Measurements from ENCODE around the gene HS2ST1.

HS2ST1 gene

GRCh38 chr1:86913399-86913895 is 988 bp upstream of the HS2ST1 start:
- no peaks in the 10 kb centered on the region for H3K9me3 Mint-ChIP-seq
- DNase-seq, result peak; percentile 55
- CTCF ChIA-PET, result interaction anchor here (0.8 to 3.1 kb wide), 2 partner anchors 171 kb away, joined by 3 to 10 read pairs; no protein-coding TSS in a partner anchor
- no peak overlapping the region for H3K27ac Mint-ChIP-seq
- H3K36me3 Mint-ChIP-seq, result peaks cover 33% of the 10 kb centered on the region
- peaks cover 46% of the 10 kb centered on the region for H3K4me1 Mint-ChIP-seq
- H3K27me3 Mint-ChIP-seq, result no peaks in the 10 kb centered on the region
- no peak overlapping the region for H3K4me3 Mint-ChIP-seq

DNA sequence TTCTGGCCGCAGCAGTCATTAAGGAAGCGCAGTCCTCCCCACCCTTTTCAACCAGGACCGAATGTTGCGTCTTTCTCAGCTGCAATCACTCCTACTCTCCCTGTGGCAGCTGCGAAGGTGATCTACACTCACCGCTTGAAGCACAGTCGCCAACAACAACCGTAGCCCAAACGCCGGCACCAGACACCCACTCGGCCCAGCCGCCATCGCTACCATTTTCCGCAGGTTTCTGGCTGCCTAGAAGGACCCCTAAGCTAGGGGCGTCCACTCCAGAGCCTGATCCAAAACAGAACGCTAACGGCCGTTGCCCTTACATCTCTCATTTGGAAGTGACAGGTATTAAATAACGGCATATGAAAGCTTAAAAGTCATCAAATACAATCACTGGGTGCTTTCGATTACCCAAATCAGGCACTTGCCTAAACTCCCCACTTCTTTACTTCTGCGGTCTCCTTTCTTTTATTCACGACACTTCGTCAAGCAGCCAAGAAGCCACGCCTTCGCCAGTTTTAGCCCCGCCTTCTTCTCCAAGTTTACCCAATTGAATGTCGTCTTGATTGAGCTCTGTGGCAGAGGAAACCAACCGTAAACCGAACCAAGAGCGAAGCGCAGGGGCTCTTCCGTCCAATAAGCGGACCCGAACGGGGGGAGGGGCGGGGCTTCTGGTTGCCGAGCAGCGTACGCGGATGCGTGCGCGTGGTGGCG is 387 bp upstream of the HS2ST1 start, which contains the start of gene SELENOF:
SELENOF (minus strand) TSS at position 231 of the 705 bp plus-strand sequence; CDS start at position 216, 15 bp downstream.
- H3K4me1 Mint-ChIP-seq, result peaks cover 43% of the 10 kb centered on the region
- CTCF ChIA-PET, result interaction anchor here (1.0 to 3.1 kb wide), 3 partner anchors 131 to 527 kb away, joined by 3 to 10 read pairs (median 7); no protein-coding TSS in a partner anchor
- peak; percentile 100 for DNase-seq
- H3K27ac Mint-ChIP-seq, result no peak within 1 kb of the TSS
- peaks cover 33% of the 10 kb centered on the region for H3K36me3 Mint-ChIP-seq
- H3K27me3 Mint-ChIP-seq, result no peaks in the 10 kb centered on the region
- no peak within 1 kb of the TSS for H3K4me3 Mint-ChIP-seq
- H3K9me3 Mint-ChIP-seq, result no peaks in the 10 kb centered on the region

DNA sequence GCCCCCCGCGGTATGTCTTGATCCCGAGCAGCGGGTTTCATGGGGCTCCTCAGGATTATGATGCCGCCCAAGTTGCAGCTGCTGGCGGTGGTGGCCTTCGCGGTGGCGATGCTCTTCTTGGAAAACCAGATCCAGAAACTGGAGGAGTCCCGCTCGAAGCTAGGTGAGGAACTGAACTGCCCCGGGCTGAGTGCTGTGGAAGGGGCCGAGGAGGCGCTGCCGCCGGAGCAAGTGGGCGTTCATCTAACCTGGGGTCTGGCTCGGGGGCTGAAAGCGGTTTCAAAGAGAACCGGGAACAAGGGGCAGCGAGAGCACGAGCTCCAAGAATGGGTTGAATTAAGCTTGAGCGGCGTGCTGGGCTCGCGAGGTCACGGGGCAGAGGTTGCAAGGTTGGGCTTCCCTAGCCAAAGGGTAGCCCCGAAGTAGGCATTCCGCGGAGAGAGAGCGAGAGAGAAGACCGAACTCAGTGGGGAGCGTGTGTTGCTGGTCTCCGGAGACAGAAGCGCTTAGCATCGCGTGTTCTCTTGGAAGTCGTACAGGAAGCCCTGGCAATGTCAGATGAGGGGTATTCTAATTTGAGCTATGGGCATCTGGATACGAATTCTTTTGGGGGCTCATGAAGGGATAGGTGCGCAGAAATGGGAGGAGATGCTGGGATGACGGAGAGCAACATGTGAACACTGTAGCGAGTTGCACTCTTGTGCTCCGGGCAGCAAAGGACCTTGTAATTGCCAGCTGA is 732 bp downstream of the HS2ST1 start:
- H3K9me3 Mint-ChIP-seq, result no peaks in the 10 kb centered on the region
- no peak overlapping the region for H3K27ac Mint-ChIP-seq
- peaks cover 33% of the 10 kb centered on the region for H3K4me1 Mint-ChIP-seq
- no peak overlapping the region for H3K4me3 Mint-ChIP-seq
- H3K36me3 Mint-ChIP-seq, result peaks cover 23% of the 10 kb centered on the region
- H3K27me3 Mint-ChIP-seq, result no peaks in the 10 kb centered on the region
- CTCF ChIA-PET, result interaction anchor here (1.0 to 3.1 kb wide), 4 partner anchors 8 to 169 kb away, joined by 3 to 10 read pairs (median 5); no protein-coding TSS in a partner anchor
- DNase-seq, result peak; percentile 65

- DNase-seq, result no peak
- peaks cover 19% of the 10 kb centered on the region for H3K36me3 Mint-ChIP-seq
- peaks cover 31% of the 10 kb centered on the region for H3K4me1 Mint-ChIP-seq
- no peak overlapping the region for H3K27ac Mint-ChIP-seq
- CTCF ChIA-PET, result interaction anchor here (0.7 to 3.1 kb wide), 5 partner anchors 9 to 168 kb away, joined by 3 to 10 read pairs (median 3); no protein-coding TSS in a partner anchor
- H3K27me3 Mint-ChIP-seq, result no peaks in the 10 kb centered on the region
- no peaks in the 10 kb centered on the region for H3K9me3 Mint-ChIP-seq
- no peak overlapping the region for H3K4me3 Mint-ChIP-seq
Measured at GRCh38 chr1:86915737-86916235, 1.4 kb downstream of the HS2ST1 start.

- H3K27ac Mint-ChIP-seq, result no peak overlapping the region
- H3K4me3 Mint-ChIP-seq, result peak overlapping the region; percentile 10
- no peaks in the 10 kb centered on the region for H3K27me3 Mint-ChIP-seq
- H3K4me1 Mint-ChIP-seq, result peaks cover 21% of the 10 kb centered on the region
- CTCF ChIA-PET, result interaction anchor here (0.7 to 3.1 kb wide), 2 partner anchors 12 to 167 kb away, joined by 3 to 10 read pairs; no protein-coding TSS in a partner anchor
- DNase-seq, result no peak
- H3K9me3 Mint-ChIP-seq, result peaks cover 2% of the 10 kb centered on the region
- peaks cover 17% of the 10 kb centered on the region for H3K36me3 Mint-ChIP-seq
Measured at GRCh38 chr1:86916752-86917151, 2.3 kb downstream of the HS2ST1 start.

DNA sequence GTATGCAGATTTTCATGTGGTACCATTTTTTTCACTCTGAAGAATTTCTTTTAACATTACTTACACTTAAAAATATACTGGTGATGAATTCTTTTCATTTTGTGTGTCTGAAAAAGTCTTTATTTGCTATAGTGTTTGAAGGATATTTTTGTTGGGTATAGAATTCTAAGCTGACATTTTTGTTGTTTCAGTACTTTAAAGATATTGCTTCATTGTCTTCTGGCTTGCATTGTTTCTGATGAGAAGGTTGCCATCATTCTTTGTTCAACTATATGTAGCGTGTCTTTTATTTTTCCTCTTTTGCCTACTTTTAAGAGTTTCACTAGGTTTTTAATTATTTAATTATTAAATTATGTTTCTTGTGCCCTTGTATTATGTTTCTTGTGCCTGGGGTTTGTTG is 8.0 kb downstream of the HS2ST1 start:
- no peak overlapping the region for H3K4me3 Mint-ChIP-seq
- CTCF ChIA-PET, result no interaction called here
- no peak overlapping the region for H3K27ac Mint-ChIP-seq
- peaks cover 33% of the 10 kb centered on the region for H3K9me3 Mint-ChIP-seq
- peaks cover 31% of the 10 kb centered on the region for H3K36me3 Mint-ChIP-seq
- no peak for DNase-seq
- H3K27me3 Mint-ChIP-seq, result no peaks in the 10 kb centered on the region
- peaks cover 16% of the 10 kb centered on the region for H3K4me1 Mint-ChIP-seq

GRCh38 chr1:86924324-86924960 is 10.0 kb downstream of the HS2ST1 start:
- no peak overlapping the region for H3K4me3 Mint-ChIP-seq
- H3K36me3 Mint-ChIP-seq, result peaks cover 29% of the 10 kb centered on the region
- CTCF ChIA-PET, result no interaction called here
- no peak overlapping the region for H3K27ac Mint-ChIP-seq
- H3K27me3 Mint-ChIP-seq, result no peaks in the 10 kb centered on the region
- DNase-seq, result no peak
- H3K4me1 Mint-ChIP-seq, result peaks cover 12% of the 10 kb centered on the region
- peaks cover 33% of the 10 kb centered on the region for H3K9me3 Mint-ChIP-seq

DNA sequence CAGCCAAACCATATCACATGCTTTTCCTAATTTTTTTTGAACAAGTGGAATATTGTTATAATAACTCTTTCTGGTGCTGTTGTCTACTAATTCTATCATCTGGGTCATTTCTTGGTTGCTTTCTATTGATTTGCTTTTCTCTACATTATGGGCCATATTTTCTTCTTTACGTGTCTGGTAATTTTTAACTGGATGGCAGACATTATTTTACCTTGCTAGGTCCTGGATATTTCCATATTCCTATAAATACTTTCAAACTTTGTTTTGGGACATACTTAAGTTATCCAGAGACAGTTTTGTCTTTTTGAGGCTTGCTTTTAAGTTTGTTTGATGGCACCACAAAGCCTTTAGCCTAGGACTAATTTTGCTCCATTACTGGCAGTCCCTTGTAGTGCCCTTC is 11.3 kb downstream of the HS2ST1 start:
- no peak for DNase-seq
- CTCF ChIA-PET, result no interaction called here
- Mint-ChIP-seq H3K36me3 (peaks cover 29% of the 10 kb centered on the region), H3K27ac (no peak overlapping the region), H3K4me3 (no peak overlapping the region), H3K27me3 (no peaks in the 10 kb centered on the region), H3K9me3 (peaks cover 33% of the 10 kb centered on the region), H3K4me1 (peaks cover 12% of the 10 kb centered on the region)

- H3K4me3 Mint-ChIP-seq, result no peak overlapping the region
- peaks cover 31% of the 10 kb centered on the region for H3K9me3 Mint-ChIP-seq
- no peak for DNase-seq
- peaks cover 23% of the 10 kb centered on the region for H3K36me3 Mint-ChIP-seq
- CTCF ChIA-PET, result no interaction called here
- peaks cover 12% of the 10 kb centered on the region for H3K4me1 Mint-ChIP-seq
- H3K27ac Mint-ChIP-seq, result no peak overlapping the region
- no peaks in the 10 kb centered on the region for H3K27me3 Mint-ChIP-seq
Measured at GRCh38 chr1:86926883-86927282, 12.4 kb downstream of the HS2ST1 start.

DNA sequence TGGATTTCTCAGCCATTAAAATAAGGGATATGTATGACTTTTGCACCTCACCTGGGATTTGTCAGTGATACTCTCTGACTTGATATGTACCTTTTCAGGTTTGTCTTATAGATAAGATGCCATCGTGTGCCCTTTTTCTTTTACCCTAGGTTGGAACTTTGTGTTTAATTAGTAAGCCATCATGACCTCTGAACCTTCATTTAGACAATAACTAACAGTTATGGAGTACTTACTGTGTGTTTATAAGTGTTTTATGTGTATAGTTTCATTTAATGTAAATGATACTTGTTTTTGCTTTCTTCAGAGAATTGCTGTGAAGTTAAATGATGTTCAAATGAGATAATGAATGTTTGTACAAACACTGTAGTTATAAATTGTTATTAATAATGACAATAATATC is 14.4 kb downstream of the HS2ST1 start:
- H3K27ac Mint-ChIP-seq, result no peak overlapping the region
- DNase-seq, result no peak
- peaks cover 14% of the 10 kb centered on the region for H3K36me3 Mint-ChIP-seq
- H3K4me3 Mint-ChIP-seq, result no peak overlapping the region
- peaks cover 17% of the 10 kb centered on the region for H3K4me1 Mint-ChIP-seq
- CTCF ChIA-PET, result no interaction called here
- H3K27me3 Mint-ChIP-seq, result no peaks in the 10 kb centered on the region
- H3K9me3 Mint-ChIP-seq, result peaks cover 19% of the 10 kb centered on the region

DNA sequence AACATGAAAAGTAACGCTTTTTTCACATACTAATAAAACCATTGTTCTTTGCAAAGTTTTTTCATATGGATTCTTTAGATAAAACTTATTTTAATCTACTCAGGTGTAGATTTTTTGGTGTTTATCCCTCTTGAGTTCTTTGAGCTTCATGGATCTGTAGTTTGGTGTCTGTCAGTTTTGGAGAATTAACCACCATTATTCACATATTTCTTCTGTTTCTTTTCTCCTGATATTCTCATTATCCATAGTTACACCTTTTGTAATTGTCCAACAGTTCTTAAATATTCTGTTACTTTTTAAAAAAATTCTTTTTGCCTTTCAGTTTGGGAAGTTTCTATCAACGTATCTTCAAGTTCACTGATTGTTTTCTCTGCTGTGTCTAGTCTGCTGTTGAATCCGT is 18.6 kb downstream of the HS2ST1 start:
- Mint-ChIP-seq H3K27ac (no peak overlapping the region), H3K4me1 (peaks cover 6% of the 10 kb centered on the region), H3K9me3 (no peaks in the 10 kb centered on the region), H3K4me3 (no peak overlapping the region), H3K27me3 (no peaks in the 10 kb centered on the region), H3K36me3 (no peaks in the 10 kb centered on the region)
- CTCF ChIA-PET, result no interaction called here
- no peak for DNase-seq

- no peak overlapping the region for H3K4me3 Mint-ChIP-seq
- CTCF ChIA-PET, result no interaction called here
- H3K9me3 Mint-ChIP-seq, result no peaks in the 10 kb centered on the region
- DNase-seq, result no peak
- no peaks in the 10 kb centered on the region for H3K36me3 Mint-ChIP-seq
- no peaks in the 10 kb centered on the region for H3K27me3 Mint-ChIP-seq
- no peak overlapping the region for H3K27ac Mint-ChIP-seq
- peaks cover 6% of the 10 kb centered on the region for H3K4me1 Mint-ChIP-seq
Measured at GRCh38 chr1:86933562-86934377, 19.3 kb downstream of the HS2ST1 start.

GRCh38 chr1:86938450-86938849 is 24.0 kb downstream of the HS2ST1 start:
- H3K4me1 Mint-ChIP-seq, result peaks cover 5% of the 10 kb centered on the region
- no peaks in the 10 kb centered on the region for H3K36me3 Mint-ChIP-seq
- CTCF ChIA-PET, result interaction anchor here (0.8 kb wide), 1 partner anchor 145 kb away, joined by 4 read pairs; no protein-coding TSS in a partner anchor
- no peak overlapping the region for H3K27ac Mint-ChIP-seq
- no peak overlapping the region for H3K4me3 Mint-ChIP-seq
- DNase-seq, result no peak
- H3K9me3 Mint-ChIP-seq, result no peaks in the 10 kb centered on the region
- H3K27me3 Mint-ChIP-seq, result no peaks in the 10 kb centered on the region

Measured in activated naive CD4-positive, alpha-beta T cell treated with anti-CD3 and anti-CD28 coated beads, Interleukin-2, amount 10 ng/mL, durations not matched to agents 7 days and 5 days (primary cell).